HG02588 (cell line): Measurements from ENCODE around the gene PRRX2.

Source experiments
- ATAC-seq: cut with Tn5 transposase; IDR thresholded peaks from one replicate; pipeline ENCODE4 v1.9.1; 2021; ENCODE audit warnings: mild to moderate bottlenecking, moderate library complexity; ENCODE audit not compliant: unreplicated experiment

The PRRX2 gene

GRCh38 chr9:129676975-129677374 lies 11.5 kb downstream of the PRRX2 start:
- no peak for ATAC-seq

DNA sequence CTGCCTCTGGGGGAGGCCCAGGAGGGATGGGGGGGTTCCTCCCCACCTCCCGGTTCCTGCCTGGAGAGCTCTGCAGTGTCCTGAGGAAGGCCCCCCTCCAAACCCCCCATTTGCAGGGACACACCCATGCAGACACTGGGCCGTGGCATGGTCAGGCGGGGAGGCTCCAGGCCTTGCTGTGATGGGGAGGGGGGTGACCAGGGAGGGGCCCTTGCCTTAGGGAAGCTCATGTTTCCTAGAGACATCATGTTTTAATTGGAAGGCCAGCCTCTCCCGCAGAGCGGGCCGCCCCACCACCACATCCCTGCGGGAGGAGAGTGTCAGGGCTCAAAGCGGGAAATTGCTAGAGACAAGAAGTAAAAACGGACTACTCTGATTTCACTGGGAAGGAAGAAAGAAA lies 12.0 kb downstream of the PRRX2 start:
- ATAC-seq = no peak

- no peak for ATAC-seq
Observed at GRCh38 chr9:129678844-129679243, 13.4 kb downstream of the PRRX2 start.

DNA sequence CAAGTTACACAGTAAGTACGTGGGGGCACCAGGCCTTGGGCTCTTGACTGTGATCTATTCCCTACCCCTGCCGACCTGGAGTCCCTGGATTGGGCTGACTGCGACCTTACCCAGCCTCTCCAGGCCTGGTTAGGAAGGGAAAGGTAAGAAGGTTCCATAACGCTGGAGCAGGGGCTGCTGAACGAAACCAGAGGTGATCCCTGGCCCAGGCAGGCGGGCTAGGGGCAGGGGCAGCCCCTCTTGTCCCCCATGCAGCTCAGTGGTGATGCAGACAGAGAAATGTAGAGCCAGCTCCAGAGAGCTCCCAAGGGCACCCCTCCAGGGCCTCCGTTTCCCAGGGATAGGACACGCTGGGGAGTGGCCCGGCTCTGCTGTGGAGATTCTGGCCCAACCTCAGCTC lies 14.1 kb downstream of the PRRX2 start:
- no peak for ATAC-seq

GRCh38 chr9:129681924-129682323 lies 16.5 kb downstream of the PRRX2 start:
- ATAC-seq = no peak

DNA sequence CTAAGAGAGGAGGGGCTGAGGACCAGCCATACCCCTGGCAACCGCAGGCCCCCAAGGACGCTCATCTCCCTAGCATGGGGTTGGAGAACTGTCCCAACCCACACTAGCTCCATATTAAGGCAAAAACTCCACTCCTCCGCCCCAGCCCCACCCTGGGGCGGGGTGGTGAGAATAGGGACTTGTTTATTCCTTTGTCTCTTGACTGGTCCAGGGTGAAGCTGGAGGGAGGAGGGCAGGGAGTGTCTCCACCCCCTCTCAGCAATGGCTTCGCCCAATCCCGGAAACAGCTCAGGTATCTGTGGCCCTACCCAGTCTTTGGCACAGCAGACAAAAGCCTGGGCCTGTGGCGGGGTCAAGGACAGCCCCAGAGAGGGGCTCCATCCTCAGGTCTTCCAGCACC lies 16.9 kb downstream of the PRRX2 start:
- ATAC-seq = no peak

DNA sequence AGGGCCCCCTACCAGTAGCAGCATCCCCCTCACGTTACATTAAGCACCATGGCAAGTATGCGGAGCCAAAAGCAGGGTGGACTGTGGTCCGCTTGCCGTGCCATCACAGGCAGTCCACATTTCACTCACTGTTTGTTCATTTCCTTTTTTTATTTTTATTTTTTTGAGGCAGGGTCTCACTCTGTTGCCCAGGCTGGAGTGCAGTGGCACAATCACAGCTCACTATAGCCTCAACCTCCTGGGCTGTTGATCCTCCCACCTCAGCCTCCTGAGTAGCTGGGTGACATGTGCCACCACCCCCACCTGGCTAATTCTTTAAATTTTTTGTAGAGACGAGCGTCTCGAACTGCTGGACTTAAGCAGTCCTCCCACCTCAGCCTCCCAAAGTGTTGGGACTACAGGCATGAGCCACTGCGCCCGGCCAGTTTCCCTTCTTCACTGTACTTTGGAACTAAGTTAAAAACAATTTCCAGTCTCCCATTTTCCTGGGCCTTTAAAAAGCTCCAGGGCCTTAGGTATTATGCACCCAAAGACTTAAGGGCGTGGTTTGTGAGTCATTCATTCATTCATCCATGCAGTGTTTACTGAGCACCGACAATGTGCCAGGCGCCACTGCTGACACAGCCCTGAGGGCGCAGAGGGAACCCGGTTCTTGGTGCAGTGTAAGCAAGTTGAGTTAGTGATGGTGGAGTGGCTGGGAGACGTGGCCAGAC lies 19.9 kb downstream of the PRRX2 start:
- no peak for ATAC-seq

DNA sequence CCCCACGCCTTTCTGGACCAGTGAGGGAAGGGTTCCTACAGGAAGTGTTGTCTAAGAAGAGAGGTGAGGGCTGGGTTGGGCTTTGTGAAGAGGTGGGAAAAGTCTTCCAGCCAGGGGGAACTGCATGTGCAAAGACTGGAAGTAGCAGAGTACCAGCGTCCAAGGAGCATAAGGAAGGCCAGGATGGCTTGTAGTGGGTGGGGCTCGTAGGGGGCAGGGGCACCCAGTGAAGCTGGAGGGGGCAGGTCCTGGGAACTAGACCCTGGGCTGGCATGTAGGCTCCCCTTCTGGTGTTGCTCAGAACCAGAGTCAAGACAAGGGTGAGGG lies 20.4 kb downstream of the PRRX2 start:
- no peak for ATAC-seq

DNA sequence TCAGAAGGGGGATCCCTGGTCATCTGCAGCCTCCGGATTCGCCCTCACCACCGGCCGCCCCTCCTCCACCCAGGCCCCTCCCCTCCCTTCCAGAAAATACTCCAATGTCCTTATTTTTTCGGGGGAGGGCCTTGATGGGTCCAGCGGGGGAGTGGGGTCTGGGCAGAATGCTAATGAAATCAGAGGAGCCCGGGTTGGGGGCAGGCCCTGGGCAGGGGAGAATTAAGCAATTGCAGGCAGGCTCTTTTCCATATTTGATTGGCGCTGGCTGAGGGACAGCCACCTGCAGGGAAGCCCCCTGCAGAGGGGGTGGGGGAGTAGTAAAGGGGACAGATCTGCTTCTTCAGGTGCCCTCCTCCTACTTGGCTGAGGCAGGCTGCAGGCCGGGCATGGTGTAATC lies 21.3 kb downstream of the PRRX2 start:
- no peak for ATAC-seq

DNA sequence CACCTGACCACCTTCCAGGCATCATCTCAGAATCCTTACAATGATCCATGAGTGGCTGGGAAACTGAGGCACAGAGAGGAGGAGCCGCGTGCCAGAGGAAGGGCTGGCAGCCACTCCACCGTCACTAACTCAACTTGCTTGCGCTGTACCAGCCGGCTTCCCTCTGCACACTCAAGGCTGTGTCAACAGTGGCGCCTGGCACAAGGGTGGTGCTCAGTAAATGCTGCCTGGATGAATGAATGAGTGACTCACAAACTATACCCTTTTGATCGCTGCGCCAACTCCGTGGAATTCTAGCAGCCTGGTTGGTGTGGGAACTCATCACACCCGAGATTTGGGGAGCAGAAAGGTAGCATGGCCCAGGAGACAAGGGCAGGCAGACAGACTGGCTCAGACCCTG lies 21.9 kb downstream of the PRRX2 start:
- ATAC-seq = no peak

- no peak for ATAC-seq
Observed at GRCh38 chr9:129688285-129689043, 23.0 kb downstream of the PRRX2 start.

DNA sequence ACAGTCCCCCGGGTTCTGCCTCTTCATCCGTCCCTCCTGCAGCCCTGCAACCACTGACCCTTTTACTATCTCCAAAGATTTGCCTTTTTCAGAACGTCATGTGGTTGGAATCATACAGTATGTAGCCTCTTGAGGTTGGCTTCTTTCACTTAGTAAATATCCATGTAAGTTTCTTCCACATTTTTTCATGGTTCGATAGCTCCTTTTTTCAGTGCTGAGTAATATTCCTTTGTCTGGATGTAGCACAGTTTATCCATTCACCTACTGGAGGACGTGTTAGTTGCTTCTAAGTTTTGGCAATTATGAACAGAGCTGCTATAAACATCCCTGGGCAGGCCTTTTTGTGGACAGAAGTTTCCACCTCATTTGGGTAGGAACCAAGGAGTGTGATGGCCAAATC lies 27.1 kb downstream of the PRRX2 start:
- ATAC-seq = no peak

DNA sequence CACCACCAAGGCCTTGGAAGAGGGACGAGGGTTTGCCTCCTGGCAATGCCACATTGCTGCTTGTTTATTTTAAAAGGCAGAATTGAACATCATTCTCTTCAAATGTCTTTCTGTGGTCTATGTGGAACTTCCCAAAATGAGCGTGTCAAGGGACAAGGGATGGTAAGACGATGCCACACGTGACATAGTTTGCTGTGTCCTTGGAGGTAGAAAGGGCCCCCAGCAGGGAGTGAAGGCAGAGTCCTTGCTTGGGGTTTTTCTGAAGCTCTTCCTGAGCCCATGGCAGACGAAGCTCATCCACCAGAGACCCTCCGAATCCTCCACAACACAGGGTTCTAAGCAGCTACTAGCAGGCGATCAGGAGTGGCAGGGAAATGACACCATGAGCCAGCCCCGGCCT lies 28.3 kb downstream of the PRRX2 start:
- ATAC-seq = no peak

DNA sequence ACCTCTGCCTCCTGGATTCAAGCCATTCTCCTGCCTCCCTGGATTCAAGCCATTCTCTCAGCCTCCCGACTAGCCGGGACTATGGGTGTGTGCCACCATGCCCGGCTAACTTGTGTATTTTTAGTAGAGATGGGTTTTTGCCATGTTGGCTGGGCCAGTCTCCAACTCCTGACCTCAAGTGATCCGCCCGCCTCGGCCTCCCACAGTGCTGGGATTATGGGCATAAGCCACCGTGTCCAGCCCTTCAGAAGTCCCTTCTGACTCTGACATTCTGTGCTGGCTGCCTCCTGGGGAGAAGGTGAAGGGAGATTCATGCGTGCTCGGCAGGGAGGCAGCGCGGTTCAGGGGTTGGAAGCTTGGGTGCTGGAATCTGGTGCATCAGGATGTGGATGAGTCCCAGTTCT lies 28.8 kb downstream of the PRRX2 start:
- ATAC-seq = no peak

GRCh38 chr9:129695870-129696269 lies 30.4 kb downstream of the PRRX2 start:
- no peak for ATAC-seq

- no peak for ATAC-seq
Observed at GRCh38 chr9:129696944-129697655, 31.7 kb downstream of the PRRX2 start.

DNA sequence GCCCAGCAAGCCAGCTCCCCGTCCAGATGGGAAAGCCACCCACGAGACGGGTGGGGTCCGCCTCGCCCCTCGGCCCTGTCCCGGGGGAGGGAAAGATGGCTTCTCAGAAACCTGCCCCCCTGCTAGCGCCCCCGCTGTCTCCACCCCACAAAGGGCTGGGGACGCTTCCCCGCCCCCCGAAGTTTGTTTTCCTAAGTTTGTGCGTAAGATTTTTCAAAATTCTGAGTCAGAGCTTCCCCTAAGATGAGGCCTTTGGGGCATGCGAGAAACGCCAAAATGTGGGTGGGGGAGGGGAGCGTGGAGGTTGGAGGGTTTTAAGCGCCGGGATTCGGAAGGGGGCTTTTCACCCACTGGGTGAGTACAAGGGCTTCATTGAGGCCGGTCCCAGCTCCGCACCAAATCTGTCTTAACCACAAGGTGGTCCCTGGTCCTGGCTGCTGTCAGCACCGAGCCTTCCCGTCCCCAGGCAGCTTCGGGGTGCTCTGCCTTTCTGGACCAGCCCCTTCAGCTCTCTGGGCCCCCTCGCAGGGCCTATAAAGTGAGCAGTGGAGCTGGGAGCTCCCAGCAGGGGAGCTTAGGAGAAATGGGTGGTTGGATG lies 32.3 kb downstream of the PRRX2 start:
- ATAC-seq = no peak

DNA sequence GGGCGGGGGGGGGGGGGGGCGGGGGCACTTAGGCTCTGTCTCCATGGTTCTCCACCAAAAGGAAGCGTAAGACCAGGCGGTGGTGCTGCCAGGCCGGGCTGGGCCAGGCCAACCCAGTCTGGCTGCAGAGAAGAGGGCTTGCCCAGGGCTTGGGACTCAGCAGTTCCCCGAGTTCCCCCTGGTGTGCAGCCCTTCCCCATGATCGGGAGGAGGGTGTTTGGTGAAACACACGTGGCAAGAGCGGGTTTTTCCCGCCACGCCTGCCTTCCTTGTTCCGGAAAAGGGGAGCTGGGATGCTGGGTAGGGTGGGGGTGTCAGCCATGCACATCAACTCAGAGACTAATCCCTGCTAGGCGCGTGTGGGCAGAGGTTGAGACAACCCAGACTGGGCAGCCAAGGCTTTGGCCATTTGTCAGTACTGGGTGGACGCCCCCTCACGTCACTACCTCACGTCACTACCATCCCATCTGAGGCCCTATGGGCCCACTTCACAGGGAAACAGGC lies 32.9 kb downstream of the PRRX2 start:
- no peak for ATAC-seq

DNA sequence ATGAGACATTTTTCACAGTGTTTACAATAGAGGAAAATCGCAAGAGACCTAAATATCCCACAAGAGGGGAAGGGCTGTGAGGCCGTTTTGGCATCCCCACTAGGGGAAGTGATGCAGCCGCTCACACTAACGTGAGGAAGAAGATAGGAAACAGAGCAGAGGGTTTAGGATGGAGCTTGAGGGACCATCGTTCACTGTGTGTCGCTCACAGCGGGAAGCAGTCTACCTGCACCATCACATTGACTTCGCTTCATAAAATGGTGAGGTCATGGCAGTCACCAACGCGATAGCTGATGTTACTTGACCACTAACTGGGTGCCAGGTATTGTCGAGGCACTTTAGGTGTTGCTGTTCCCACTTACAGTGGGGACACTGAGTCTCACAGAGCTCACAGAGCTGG lies 35.6 kb downstream of the PRRX2 start:
- ATAC-seq = no peak

DNA sequence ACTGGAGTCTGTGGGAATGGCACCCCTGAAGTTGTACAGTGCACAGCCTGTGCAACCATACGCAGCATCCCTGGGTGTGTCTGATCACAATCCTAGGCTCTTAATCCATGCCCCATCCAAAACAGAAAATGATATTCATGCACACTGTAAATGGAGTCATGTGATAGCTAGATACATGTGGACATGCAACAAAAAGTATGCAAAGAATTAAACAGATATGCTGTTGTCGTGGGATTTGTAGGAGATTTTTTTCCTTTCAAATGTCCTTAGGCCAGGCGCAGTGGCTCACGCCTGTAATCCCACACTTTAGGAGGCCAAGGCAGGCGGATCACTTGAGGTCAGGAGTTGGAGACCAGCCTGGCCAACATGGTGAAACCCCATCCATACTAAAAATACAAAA lies 36.1 kb downstream of the PRRX2 start:
- no peak for ATAC-seq
